ENCODE data around the gene FUT8. TPM values are rescaled to one million over a fixed set of nuclear protein-coding genes. Genes with fewer than 3 reads are reported as not detected.

Gene FUT8
- total RNA-seq, 6 experiments from 2014 or later, result 2.6 to 4.9 (median 3.5) TPM

DNA sequence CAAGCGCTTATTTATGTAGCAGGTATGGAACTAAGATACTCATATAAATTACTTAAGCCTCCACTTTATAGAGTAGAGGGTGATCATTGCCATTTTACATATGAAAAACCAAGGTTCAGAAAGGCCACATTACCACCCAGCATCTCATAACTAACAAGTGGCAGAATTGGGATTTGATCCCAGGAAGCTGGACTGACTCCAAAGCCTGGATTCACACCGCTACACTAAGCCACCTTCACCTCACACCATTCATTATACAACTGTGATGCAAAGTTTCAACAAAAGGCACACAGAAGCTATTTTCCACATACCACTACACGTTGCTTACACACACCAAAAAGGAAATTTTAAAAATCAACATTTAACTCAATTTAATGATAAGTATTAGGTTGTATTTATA lies 370.6 kb downstream of the FUT8 start:
- intact Hi-C loops (cut with DNase I), result no loop called here
- 70% methylated on average over 3 of the region's 3 CpGs for WGBS (ENCODE audit: insufficient coverage, low coverage, low lambda C conversion rate, missing lambda C conversion rate)
- Histone ChIP-seq H3K36me3 (no peaks in the 10 kb centered on the region), H3K27me3 (no peaks in the 10 kb centered on the region), H3K27ac (no peak overlapping the region), H3K4me1 (no peaks in the 10 kb centered on the region), H3K9me3 (no peaks in the 10 kb centered on the region), H3K4me3 (no peak overlapping the region)
- TF ChIP-seq, protein P1, sequence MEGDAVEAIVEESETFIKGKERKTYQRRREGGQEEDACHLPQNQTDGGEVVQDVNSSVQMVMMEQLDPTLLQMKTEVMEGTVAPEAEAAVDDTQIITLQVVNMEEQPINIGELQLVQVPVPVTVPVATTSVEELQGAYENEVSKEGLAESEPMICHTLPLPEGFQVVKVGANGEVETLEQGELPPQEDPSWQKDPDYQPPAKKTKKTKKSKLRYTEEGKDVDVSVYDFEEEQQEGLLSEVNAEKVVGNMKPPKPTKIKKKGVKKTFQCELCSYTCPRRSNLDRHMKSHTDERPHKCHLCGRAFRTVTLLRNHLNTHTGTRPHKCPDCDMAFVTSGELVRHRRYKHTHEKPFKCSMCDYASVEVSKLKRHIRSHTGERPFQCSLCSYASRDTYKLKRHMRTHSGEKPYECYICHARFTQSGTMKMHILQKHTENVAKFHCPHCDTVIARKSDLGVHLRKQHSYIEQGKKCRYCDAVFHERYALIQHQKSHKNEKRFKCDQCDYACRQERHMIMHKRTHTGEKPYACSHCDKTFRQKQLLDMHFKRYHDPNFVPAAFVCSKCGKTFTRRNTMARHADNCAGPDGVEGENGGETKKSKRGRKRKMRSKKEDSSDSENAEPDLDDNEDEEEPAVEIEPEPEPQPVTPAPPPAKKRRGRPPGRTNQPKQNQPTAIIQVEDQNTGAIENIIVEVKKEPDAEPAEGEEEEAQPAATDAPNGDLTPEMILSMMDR (IDR thresholded peaks at IDR 0.05), result no peak
- TF ChIP-seq POLR2A (IDR thresholded peaks at IDR 0.05), result no peak
- no peak for DNase-seq
- no peak for ATAC-seq

DNA sequence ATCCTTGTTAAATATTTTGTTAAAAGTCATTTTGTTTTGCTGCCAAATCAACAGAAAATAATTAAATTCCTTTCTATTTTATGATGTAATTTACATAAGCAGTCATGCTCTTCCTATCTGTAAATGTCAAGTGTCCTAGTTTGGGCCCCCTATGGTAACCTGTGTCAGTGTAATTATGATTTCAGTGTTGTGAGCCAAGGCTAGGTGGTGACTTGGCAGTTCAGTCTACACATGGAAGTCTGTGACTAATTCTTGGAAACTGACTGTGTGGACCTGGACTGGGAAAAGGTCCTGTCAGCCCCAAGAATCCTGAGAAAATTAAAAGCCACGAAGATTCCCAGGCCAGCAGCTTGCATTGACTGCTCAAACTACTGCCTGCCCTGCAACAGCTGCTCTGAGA lies 371.0 kb downstream of the FUT8 start:
- no peaks in the 10 kb centered on the region for H3K36me3 ChIP-seq
- ATAC-seq (no peak), DNase-seq (no peak)
- no CpG with 5 or more reads among the region's 1 CpG for WGBS (ENCODE audit: insufficient coverage, low coverage, low lambda C conversion rate, missing lambda C conversion rate)
- no peaks in the 10 kb centered on the region for H3K4me1 ChIP-seq
- H3K27me3 ChIP-seq, result no peaks in the 10 kb centered on the region
- no peak overlapping the region for H3K27ac ChIP-seq
- no peak overlapping the region for H3K4me3 ChIP-seq
- TF ChIP-seq POLR2A (IDR thresholded peaks at IDR 0.05), result no peak
- TF ChIP-seq, protein P1 (IDR thresholded peaks at IDR 0.05), result no peak
- intact Hi-C loops (cut with DNase I), result no loop called here
- no peaks in the 10 kb centered on the region for H3K9me3 ChIP-seq

DNA sequence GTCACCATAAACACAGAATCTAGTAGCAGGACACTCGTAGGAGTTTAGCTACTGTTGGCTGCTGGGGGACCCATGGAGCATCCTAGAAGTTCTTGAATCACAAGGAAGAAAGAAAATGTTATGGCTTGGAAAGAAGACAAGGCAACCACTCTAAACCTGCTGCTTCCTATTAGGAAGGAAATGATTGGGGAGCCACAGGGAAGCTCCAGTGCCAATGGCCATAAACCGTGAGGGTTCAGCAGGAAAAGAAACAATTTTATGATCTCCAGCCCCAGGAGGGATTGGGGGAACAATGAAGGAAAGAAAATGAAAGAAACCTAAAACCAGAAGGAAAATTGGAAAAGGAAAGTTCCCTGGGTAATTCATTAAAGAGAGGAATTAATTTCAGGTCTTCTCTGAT lies 372.0 kb downstream of the FUT8 start:
- TF ChIP-seq, protein P1 (IDR thresholded peaks at IDR 0.05), result no peak
- TF ChIP-seq POLR2A (IDR thresholded peaks at IDR 0.05), result no peak
- WGBS (ENCODE audit: insufficient coverage, low coverage, low lambda C conversion rate, missing lambda C conversion rate), result 43% methylated on average over 2 of the region's 2 CpGs
- no peaks in the 10 kb centered on the region for H3K4me1 ChIP-seq

DNA sequence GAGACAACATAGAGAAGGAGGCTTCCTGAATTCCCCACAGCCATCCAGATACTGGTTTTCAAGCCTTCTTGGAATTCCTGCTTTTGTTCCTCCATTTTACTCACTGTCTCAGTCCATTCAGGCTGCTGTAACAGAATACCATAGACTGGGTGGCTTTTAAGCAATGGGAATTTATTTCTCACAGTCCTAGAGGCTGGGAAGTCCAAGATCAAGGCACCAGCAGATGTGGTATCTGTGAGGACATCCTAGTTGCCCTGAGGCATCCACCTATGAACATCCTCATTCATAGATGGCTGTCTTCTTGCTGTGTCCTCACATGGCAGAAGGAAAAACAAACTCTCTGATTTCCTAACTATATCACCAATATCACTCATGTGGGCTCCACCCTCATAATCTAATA lies 374.9 kb downstream of the FUT8 start:
- Histone ChIP-seq H3K4me3 (no peak overlapping the region), H3K27ac (no peak overlapping the region), H3K4me1 (no peaks in the 10 kb centered on the region), H3K36me3 (no peaks in the 10 kb centered on the region), H3K9me3 (no peaks in the 10 kb centered on the region), H3K27me3 (no peaks in the 10 kb centered on the region)
- intact Hi-C loops (cut with DNase I), result no loop called here
- TF ChIP-seq, protein P1 (IDR thresholded peaks at IDR 0.05), result no peak
- no peak for TF ChIP-seq POLR2A (IDR thresholded peaks at IDR 0.05)
- ATAC-seq (no peak), DNase-seq (no peak)

More for the DNA sequence above, 372.0 kb downstream of the FUT8 start:
- ATAC-seq (no peak), DNase-seq (no peak)
- Histone ChIP-seq H3K9me3 (no peaks in the 10 kb centered on the region), H3K4me3 (no peak overlapping the region), H3K27me3 (no peaks in the 10 kb centered on the region), H3K27ac (no peak overlapping the region), H3K36me3 (no peaks in the 10 kb centered on the region)
- intact Hi-C loops (cut with DNase I), result no loop called here

GRCh38 chr14:65788876-65789275 lies 376.3 kb downstream of the FUT8 start:
- Histone ChIP-seq H3K4me3 (no peak overlapping the region), H3K27ac (no peak overlapping the region), H3K4me1 (no peaks in the 10 kb centered on the region), H3K36me3 (no peaks in the 10 kb centered on the region), H3K27me3 (no peaks in the 10 kb centered on the region), H3K9me3 (no peaks in the 10 kb centered on the region)
- whole genome bisulfite sequencing (ENCODE audit: insufficient coverage, low coverage, low lambda C conversion rate, missing lambda C conversion rate), result 67% methylated on average over 5 of the region's 5 CpGs
- DNase-seq, result no peak
- no peak for TF ChIP-seq POLR2A (IDR thresholded peaks at IDR 0.05)
- TF ChIP-seq, protein P1 (IDR thresholded peaks at IDR 0.05), result no peak
- intact Hi-C loops (cut with DNase I), result no loop called here
- ATAC-seq, result no peak
